SU-DHL-6 (cell line): ENCODE data around the gene ACKR4.

Experiments
- CTCF ChIP-seq: fragments of 200-600 bp; sonication (generic); IDR thresholded peaks from one replicate; pipeline ENCODE4 v1.5.1; 2017; ENCODE audit warnings: antibody characterized with exemption, mild to moderate bottlenecking, low read length, moderate library complexity; ENCODE audit not compliant: insufficient read depth, poor library complexity, severe bottlenecking
- EZH2phosphoT487 ChIP-seq: fragments of 200-600 bp; sonication (generic), shearing (Covaris generic); conservative IDR thresholded peaks from 2 replicates; pipeline ENCODE4 v1.6.1; 2018; ENCODE audit warnings: mild to moderate bottlenecking, antibody characterized with exemption, low read length, moderate library complexity, mixed read lengths

- TF ChIP-seq CTCF (no peak), EZH2phosphoT487 (no peak)
Observed at GRCh38 chr3:132623646-132624045, 26.6 kb downstream of the ACKR4 start.
